ENCODE data around the gene GCM1. TPM values are rescaled to one million over a fixed set of nuclear protein-coding genes. Genes with fewer than 3 reads are reported as not detected.

Gene GCM1
- total RNA-seq (0.33 TPM in 1 of 2 replicates, not detected in the other), polyA plus RNA-seq (not detected in 2 replicates)

GRCh38 chr6:53148684-53149083 is at the start of gene GCM1:
Gene GCM1 (minus strand): TSS chr6:53148841. CDS start chr6:53145632, 3,209 bp downstream.
- TF ChIP-seq EZH2 (IDR thresholded peaks at IDR 0.05; ENCODE audit: borderline replicate concordance), result no peak
- no peak for TF ChIP-seq CTCF (IDR thresholded peaks at IDR 0.05; ENCODE audit: poor library complexity)
- TF ChIP-seq EZH2phosphoT487 (IDR thresholded peaks at IDR 0.05; ENCODE audit: low read depth, severe bottlenecking, unreplicated experiment), result no peak
- 97% methylated on average over 5 of the region's 5 CpGs for WGBS (ENCODE audit: low lambda C conversion rate, missing lambda C conversion rate)
- Histone ChIP-seq H3K79me2 (no peaks in the 10 kb centered on the region), H3K27ac (no peak within 1 kb of the TSS), H3K4me2 (no peak within 1 kb of the TSS), H3K36me3 (replicated peaks; ENCODE audit: insufficient read depth, low read depth) (no peaks in the 10 kb centered on the region), H3K4me1 (ENCODE audit: insufficient read depth) (no peaks in the 10 kb centered on the region), H2AFZ (no peak within 1 kb of the TSS), H3K4me3 (no peak within 1 kb of the TSS), H3K9me2 (replicated peaks; ENCODE audit: insufficient read depth) (no peaks in the 10 kb centered on the region), H4K20me1 (ENCODE audit: insufficient read depth, poor library complexity, severe bottlenecking) (no peaks in the 10 kb centered on the region), H3K27me3 (no peaks in the 10 kb centered on the region), H3K9me3 (ENCODE audit: low read depth) (no peaks in the 10 kb centered on the region)
- no peak for DNase-seq (ENCODE audit: low spot score)

- peaks cover 2% of the 10 kb centered on the region for H3K4me1 ChIP-seq (ENCODE audit: insufficient read depth)
- TF ChIP-seq EZH2 (IDR thresholded peaks at IDR 0.05; ENCODE audit: borderline replicate concordance), result no peak
- no peak for TF ChIP-seq CTCF (IDR thresholded peaks at IDR 0.05; ENCODE audit: poor library complexity)
- TF ChIP-seq EZH2phosphoT487 (IDR thresholded peaks at IDR 0.05; ENCODE audit: low read depth, severe bottlenecking, unreplicated experiment), result no peak
- H3K79me2 ChIP-seq, result no peaks in the 10 kb centered on the region
- H2AFZ ChIP-seq, result no peak overlapping the region
- DNase-seq (ENCODE audit: low spot score), result no peak
- no peaks in the 10 kb centered on the region for H3K9me2 ChIP-seq (replicated peaks; ENCODE audit: insufficient read depth)
- H4K20me1 ChIP-seq (ENCODE audit: insufficient read depth, poor library complexity, severe bottlenecking), result no peaks in the 10 kb centered on the region
- H3K4me2 ChIP-seq, result no peak overlapping the region
- no peak overlapping the region for H3K27ac ChIP-seq
- no peaks in the 10 kb centered on the region for H3K27me3 ChIP-seq
- H3K36me3 ChIP-seq (replicated peaks; ENCODE audit: insufficient read depth, low read depth), result no peaks in the 10 kb centered on the region
- no peak overlapping the region for H3K4me3 ChIP-seq
- WGBS (ENCODE audit: low lambda C conversion rate, missing lambda C conversion rate), result 82% methylated on average over 3 of the region's 3 CpGs
- no peaks in the 10 kb centered on the region for H3K9me3 ChIP-seq (ENCODE audit: low read depth)
Measured at GRCh38 chr6:53197553-53197952, 48.9 kb upstream of the GCM1 start.

- H3K27ac ChIP-seq, result no peak overlapping the region
- H3K4me1 ChIP-seq (ENCODE audit: insufficient read depth), result peaks cover 8% of the 10 kb centered on the region
- WGBS (ENCODE audit: low lambda C conversion rate, missing lambda C conversion rate), result 80% methylated on average over 1 of the region's 4 CpGs
- H3K4me2 ChIP-seq, result no peak overlapping the region
- H4K20me1 ChIP-seq (ENCODE audit: insufficient read depth, poor library complexity, severe bottlenecking), result no peaks in the 10 kb centered on the region
- no peak overlapping the region for H3K4me3 ChIP-seq
- no peak for TF ChIP-seq EZH2 (IDR thresholded peaks at IDR 0.05; ENCODE audit: borderline replicate concordance)
- no peak for TF ChIP-seq CTCF (IDR thresholded peaks at IDR 0.05; ENCODE audit: poor library complexity)
- TF ChIP-seq EZH2phosphoT487 (IDR thresholded peaks at IDR 0.05; ENCODE audit: low read depth, severe bottlenecking, unreplicated experiment), result no peak
- no peaks in the 10 kb centered on the region for H3K36me3 ChIP-seq (replicated peaks; ENCODE audit: insufficient read depth, low read depth)
- H3K79me2 ChIP-seq, result no peaks in the 10 kb centered on the region
- DNase-seq (ENCODE audit: low spot score), result no peak
- no peak overlapping the region for H2AFZ ChIP-seq
- H3K27me3 ChIP-seq, result no peaks in the 10 kb centered on the region
- no peaks in the 10 kb centered on the region for H3K9me3 ChIP-seq (ENCODE audit: low read depth)
- H3K9me2 ChIP-seq (replicated peaks; ENCODE audit: insufficient read depth), result no peaks in the 10 kb centered on the region
Measured at GRCh38 chr6:53195048-53195447, 46.4 kb upstream of the GCM1 start.
